A673 (cell line): Measurements from ENCODE around the gene PHYHD1. TPM values are rescaled to one million over a fixed set of nuclear protein-coding genes. Genes with fewer than 3 reads are reported as not detected.

ENCODE experiments used
- BruUV-seq: library from RNA; stranded (reverse); fragments of 400-500 nt; replicated peaks from 2 replicates; lab custom pipeline; 2021; lab: Mats Ljungman, UMichigan
- CTCF ChIA-PET: fragments of 300-600 bp; sonication (Branson Sonifier 250); formaldehyde crosslinking; loops from one replicate; lab custom pipeline; 2022; ENCODE audit warnings: antibody characterized with exemption; lab: Charles Lee
- POLR2A ChIA-PET: fragments of 300-600 bp; sonication (Branson Sonifier 250); formaldehyde crosslinking; loops from one replicate; lab custom pipeline; 2022; ENCODE audit warnings: antibody characterized with exemption; ENCODE audit not compliant: low non-redundant PET; lab: Charles Lee
- DNase-seq: peaks from one replicate; pipeline ENCODE4 v3.0.0-alpha.2; 2015; ENCODE audit warnings: low spot score
- H3K27ac ChIP-seq: fragments of 200-600 bp; sonication (generic); 2 replicates; pipeline ENCODE4 v1.5.1; 2016; ENCODE audit warnings: mixed run types, low read depth, mild to moderate bottlenecking, mixed read lengths, antibody characterized with exemption, low read length; ENCODE audit not compliant: poor library complexity, severe bottlenecking
- H3K27me3 ChIP-seq: fragments of 200-600 bp; sonication (generic); replicated peaks from 2 replicates; pipeline ENCODE4 v1.6.1; 2017; ENCODE audit warnings: mixed run types, low read depth, mild to moderate bottlenecking, mixed read lengths, antibody characterized with exemption, low read length; ENCODE audit not compliant: insufficient read depth, poor library complexity
- H3K36me3 ChIP-seq: fragments of 200-600 bp; sonication (generic); 2 replicates; pipeline ENCODE4 v1.6.1; 2016; ENCODE audit warnings: mixed run types, mild to moderate bottlenecking, mixed read lengths, antibody characterized with exemption, low read length; ENCODE audit not compliant: insufficient read depth, poor library complexity, severe bottlenecking
- H3K4me1 ChIP-seq: fragments of 200-600 bp; sonication (generic); 2 replicates; pipeline ENCODE4 v1.6.1; 2017; ENCODE audit warnings: mixed run types, mild to moderate bottlenecking, mixed read lengths, antibody characterized with exemption, low read length; ENCODE audit not compliant: insufficient read depth, poor library complexity, severe bottlenecking
- H3K4me3 ChIP-seq: fragments of 200-600 bp; sonication (generic); 2 replicates; pipeline ENCODE4 v1.5.1; 2016; ENCODE audit warnings: low read depth, mixed run types, mild to moderate bottlenecking, mixed read lengths, low read length; ENCODE audit not compliant: poor library complexity, severe bottlenecking
- H3K9me3 ChIP-seq: fragments of 200-600 bp; sonication (generic); 2 replicates; pipeline ENCODE4 v1.6.1; 2016; ENCODE audit warnings: mixed run types, low read depth, mild to moderate bottlenecking, mixed read lengths, antibody characterized with exemption, low read length; ENCODE audit not compliant: poor library complexity, severe bottlenecking
- CTCF ChIP-seq: fragments of 300-800, 200-600 bp; sonication (generic); conservative IDR thresholded peaks from 2 replicates; pipeline ENCODE4 v1.5.1; 2017; ENCODE audit warnings: low read depth, mild to moderate bottlenecking, antibody characterized with exemption, low read length, moderate library complexity, mixed read lengths
- EZH2 ChIP-seq: fragments of 200-600 bp; sonication (generic); IDR thresholded peaks from 2 replicates; pipeline ENCODE4 v1.6.1; 2017; ENCODE audit warnings: borderline replicate concordance, low read depth, mild to moderate bottlenecking, mixed read lengths, antibody characterized with exemption, low read length; ENCODE audit not compliant: poor library complexity, severe bottlenecking
- intact Hi-C: fragments of 100-400 bp; cut with micrococcal nuclease; formaldehyde crosslinking; loops from one replicate; pipeline ENCODE4 v1.10.0; 2022; ENCODE audit not compliant: unreplicated experiment
- total RNA-seq: library from RNA; stranded (reverse); gene quantifications from 2 replicates; pipeline ENCODE4 v1.2.3, GENCODE V29; 2021

Gene PHYHD1
- total RNA-seq, 1 experiment from 2014 or later = 6.3 TPM

GRCh38 chr9:128892221-128892921, 28.4 kb upstream of the PHYHD1 start:
- intact Hi-C loops = no loop called here
- peaks cover 12% of the 10 kb centered on the region for H3K36me3 ChIP-seq
- ChIA-PET POLR2A (no interaction called here), CTCF (no interaction called here)
- H3K27me3 ChIP-seq = no peaks in the 10 kb centered on the region
- no peaks in the 10 kb centered on the region for H3K9me3 ChIP-seq
- H3K4me3 ChIP-seq = no peak overlapping the region
- TF ChIP-seq CTCF (no peak), EZH2 (no peak)
- no peak for DNase-seq
- peaks cover 9% of the 10 kb centered on the region for H3K4me1 ChIP-seq
- no peak overlapping the region for H3K27ac ChIP-seq
- no TSS peak for BruUV-seq

DNA sequence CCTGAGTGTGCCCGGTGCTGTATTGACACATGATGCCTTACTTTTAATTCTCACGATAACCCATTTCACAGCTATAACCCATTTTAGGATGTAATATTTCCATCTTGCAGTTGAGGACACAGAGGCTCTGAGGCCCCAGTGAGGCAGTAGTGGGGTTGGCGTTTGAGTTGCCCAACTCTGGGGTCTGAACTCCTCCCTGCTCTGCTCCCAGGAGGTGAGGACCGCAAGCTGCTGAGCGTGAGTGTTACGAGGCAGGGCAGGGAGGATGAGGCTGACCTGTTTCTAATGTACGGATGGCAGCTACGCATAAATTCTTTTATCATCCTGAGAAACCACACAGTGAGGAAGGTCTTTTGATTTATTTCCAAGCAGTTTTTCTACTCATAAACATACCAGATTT, 27.4 kb upstream of the PHYHD1 start:
- no peaks in the 10 kb centered on the region for H3K27me3 ChIP-seq
- intact Hi-C loops = no loop called here
- H3K4me3 ChIP-seq = no peak overlapping the region
- DNase-seq = no peak
- H3K36me3 ChIP-seq = peaks cover 11% of the 10 kb centered on the region
- no TSS peak for BruUV-seq
- CTCF ChIA-PET = no interaction called here
- no peaks in the 10 kb centered on the region for H3K9me3 ChIP-seq
- H3K4me1 ChIP-seq = peaks cover 6% of the 10 kb centered on the region
- POLR2A ChIA-PET = no interaction called here
- no peak overlapping the region for H3K27ac ChIP-seq
- TF ChIP-seq EZH2 = no peak
- TF ChIP-seq CTCF = no peak

DNA sequence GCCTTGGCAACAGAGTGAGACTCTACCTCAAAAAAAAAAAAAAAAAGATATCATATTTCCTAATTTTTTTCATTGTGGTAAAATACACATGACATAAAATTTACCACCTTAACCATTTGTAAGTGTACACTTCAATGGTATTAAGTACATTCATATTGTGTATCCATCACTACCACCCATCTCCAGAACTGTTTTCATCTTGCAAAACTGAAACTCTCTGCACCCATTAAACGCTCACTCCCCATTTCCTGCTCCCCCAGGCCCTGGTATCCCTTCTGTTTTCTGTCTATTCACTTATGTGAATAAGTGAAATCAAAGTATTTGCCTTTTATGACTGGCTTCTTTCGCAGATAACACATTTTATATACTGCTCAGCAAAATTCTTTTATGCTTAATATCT, 26.0 kb upstream of the PHYHD1 start:
- Histone ChIP-seq H3K4me1 (no peaks in the 10 kb centered on the region), H3K9me3 (no peaks in the 10 kb centered on the region), H3K27me3 (no peaks in the 10 kb centered on the region), H3K4me3 (no peak overlapping the region), H3K36me3 (peaks cover 5% of the 10 kb centered on the region), H3K27ac (no peak overlapping the region)
- CTCF ChIA-PET = no interaction called here
- no peak for DNase-seq
- POLR2A ChIA-PET = no interaction called here
- TF ChIP-seq EZH2 = no peak
- TF ChIP-seq CTCF = no peak
- intact Hi-C loops = no loop called here
- no TSS peak for BruUV-seq
